ENCODE measurements around the gene PTPRA. TPM values are rescaled to one million over a fixed set of nuclear protein-coding genes. Genes with fewer than 3 reads are reported as not detected.
"Not testable (repeated sequence)": the region's sequence is repeated elsewhere in the genome, so short reads cannot be mapped to it uniquely, and the experiment has no call there.

PTPRA gene
- total RNA-seq, 6 experiments from 2014 or later, result 15.7 to 22.1 (median 18.6) TPM

DNA sequence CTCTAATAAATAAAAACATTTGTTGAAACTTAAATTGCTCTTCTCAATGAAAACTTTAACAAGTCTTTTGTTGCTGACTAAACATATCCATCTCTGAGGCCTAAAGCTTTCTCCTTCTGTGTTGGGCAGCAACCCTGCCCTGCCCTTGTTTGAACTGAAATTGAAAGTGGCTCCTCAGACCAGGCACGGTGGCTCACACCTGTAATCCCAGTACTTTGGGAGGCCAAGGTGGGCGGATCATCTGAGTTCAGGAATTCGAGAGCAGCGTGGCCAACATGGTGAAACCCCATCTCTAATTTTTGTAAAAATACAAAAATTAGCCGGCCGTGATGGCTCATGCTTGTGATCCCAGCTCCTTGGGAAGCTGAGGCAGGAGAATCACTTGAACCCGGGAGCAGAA, 140.9 kb downstream of the PTPRA start:
- Histone ChIP-seq H3K27ac (no peak overlapping the region), H3K4me3 (no peak overlapping the region), H3K4me1 (no peaks in the 10 kb centered on the region), H3K36me3 (peaks cover 0 to 6% (median 4%) of the 10 kb centered on the region in 4 donors), H3K27me3 (no peaks in the 10 kb centered on the region), H3K9me3 (no peaks in the 10 kb centered on the region)
- DNase-seq (no peak), ATAC-seq (no peak)
- TF ChIP-seq POLR2A (IDR thresholded peaks at IDR 0.05), result no peak
- TF ChIP-seq, protein P1, sequence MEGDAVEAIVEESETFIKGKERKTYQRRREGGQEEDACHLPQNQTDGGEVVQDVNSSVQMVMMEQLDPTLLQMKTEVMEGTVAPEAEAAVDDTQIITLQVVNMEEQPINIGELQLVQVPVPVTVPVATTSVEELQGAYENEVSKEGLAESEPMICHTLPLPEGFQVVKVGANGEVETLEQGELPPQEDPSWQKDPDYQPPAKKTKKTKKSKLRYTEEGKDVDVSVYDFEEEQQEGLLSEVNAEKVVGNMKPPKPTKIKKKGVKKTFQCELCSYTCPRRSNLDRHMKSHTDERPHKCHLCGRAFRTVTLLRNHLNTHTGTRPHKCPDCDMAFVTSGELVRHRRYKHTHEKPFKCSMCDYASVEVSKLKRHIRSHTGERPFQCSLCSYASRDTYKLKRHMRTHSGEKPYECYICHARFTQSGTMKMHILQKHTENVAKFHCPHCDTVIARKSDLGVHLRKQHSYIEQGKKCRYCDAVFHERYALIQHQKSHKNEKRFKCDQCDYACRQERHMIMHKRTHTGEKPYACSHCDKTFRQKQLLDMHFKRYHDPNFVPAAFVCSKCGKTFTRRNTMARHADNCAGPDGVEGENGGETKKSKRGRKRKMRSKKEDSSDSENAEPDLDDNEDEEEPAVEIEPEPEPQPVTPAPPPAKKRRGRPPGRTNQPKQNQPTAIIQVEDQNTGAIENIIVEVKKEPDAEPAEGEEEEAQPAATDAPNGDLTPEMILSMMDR (IDR thresholded peaks at IDR 0.05), result no peak
- 80% methylated on average over 2 of the region's 7 CpGs for WGBS (ENCODE audit: insufficient coverage, low coverage, low lambda C conversion rate, missing lambda C conversion rate)
- intact Hi-C loops (cut with DNase I), result no loop called here

DNA sequence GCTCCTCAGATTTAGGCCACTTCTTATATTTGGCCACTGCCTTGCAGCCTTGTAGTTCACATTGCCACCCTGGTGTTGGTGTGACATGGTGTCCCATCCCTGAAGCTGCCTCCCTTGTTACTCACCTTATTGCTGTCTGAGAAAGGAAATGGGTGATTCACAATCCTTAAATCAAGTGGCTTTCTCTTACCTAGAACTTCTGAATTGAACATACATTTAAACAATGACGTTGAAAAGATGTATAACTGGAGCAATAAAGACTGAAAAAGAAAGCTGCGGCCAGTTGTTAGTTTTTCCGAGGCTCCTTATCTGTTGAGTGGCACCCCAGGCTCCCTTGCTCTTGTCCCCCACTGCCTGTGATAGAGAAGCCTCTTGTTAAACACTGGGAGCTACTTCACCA, 141.4 kb downstream of the PTPRA start:
- Histone ChIP-seq H3K36me3 (peaks cover 0 to 6% (median 4%) of the 10 kb centered on the region in 4 donors), H3K9me3 (no peaks in the 10 kb centered on the region)

DNA sequence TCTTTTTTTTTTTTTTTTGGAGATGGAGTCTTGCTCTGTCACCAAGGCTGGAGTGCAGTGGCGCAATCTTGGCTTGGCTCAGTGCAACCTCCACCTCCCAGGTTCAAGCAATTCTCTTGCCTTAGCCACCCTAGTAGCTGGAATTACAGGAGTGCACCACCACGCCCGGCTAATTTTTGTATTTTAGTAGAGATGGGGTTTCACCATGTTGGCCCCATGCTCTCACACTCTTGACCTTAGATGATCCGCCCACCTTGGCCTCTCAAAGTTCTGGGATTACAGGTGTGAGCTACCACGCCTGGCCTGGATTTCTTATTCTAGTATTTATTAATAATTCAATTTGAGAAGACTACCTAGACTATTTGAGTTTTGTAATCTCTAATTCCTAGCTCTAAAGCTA, 142.0 kb downstream of the PTPRA start:
- H3K4me1 ChIP-seq; intact Hi-C loops (cut with DNase I); H3K9me3 ChIP-seq; ATAC-seq; H3K27ac ChIP-seq; H3K27me3 ChIP-seq; H3K4me3 ChIP-seq; DNase-seq; H3K36me3 ChIP-seq: not testable (repeated sequence)
- WGBS (ENCODE audit: insufficient coverage, low coverage, low lambda C conversion rate, missing lambda C conversion rate), result 93% methylated on average over 5 of the region's 5 CpGs

More for the DNA sequence above, 141.4 kb downstream of the PTPRA start:
- TF ChIP-seq POLR2A (IDR thresholded peaks at IDR 0.05), result no peak
- TF ChIP-seq, protein P1 (IDR thresholded peaks at IDR 0.05), result no peak
- no peaks in the 10 kb centered on the region for H3K4me1 ChIP-seq
- intact Hi-C loops (cut with DNase I), result no loop called here
- H3K4me3 ChIP-seq, result no peak overlapping the region
- no peaks in the 10 kb centered on the region for H3K27me3 ChIP-seq
- no peak overlapping the region for H3K27ac ChIP-seq
- DNase-seq (no peak), ATAC-seq (no peak)
- 87% methylated on average over 3 of the region's 3 CpGs for WGBS (ENCODE audit: insufficient coverage, low coverage, low lambda C conversion rate, missing lambda C conversion rate)

GRCh38 chr20:3021327-3021726, 148.0 kb downstream of the PTPRA start:
- Histone ChIP-seq H3K4me3 (no peak overlapping the region), H3K36me3 (peaks cover 0 to 29% (median 11%) of the 10 kb centered on the region in 4 donors), H3K27me3 (no peaks in the 10 kb centered on the region), H3K9me3 (no peaks in the 10 kb centered on the region), H3K27ac (no peak overlapping the region), H3K4me1 (no peaks in the 10 kb centered on the region)
- TF ChIP-seq, protein P1 (IDR thresholded peaks at IDR 0.05), result no peak
- no peak for TF ChIP-seq POLR2A (IDR thresholded peaks at IDR 0.05)
- DNase-seq, result no peak
- ATAC-seq, result no peak
- intact Hi-C loops (cut with DNase I), result no loop called here
- WGBS (ENCODE audit: insufficient coverage, low coverage, low lambda C conversion rate, missing lambda C conversion rate), result 89% methylated on average over 4 of the region's 4 CpGs

- no peak overlapping the region for H3K27ac ChIP-seq
- H3K27me3 ChIP-seq, result no peaks in the 10 kb centered on the region
- intact Hi-C loops (cut with DNase I), result no loop called here
- DNase-seq (no peak), ATAC-seq (peak in 1 of 4 donors; percentile 16)
- H3K9me3 ChIP-seq, result no peaks in the 10 kb centered on the region
- no peaks in the 10 kb centered on the region for H3K4me1 ChIP-seq
- peaks cover 0 to 32% (median 11%) of the 10 kb centered on the region in 4 donors for H3K36me3 ChIP-seq
- no peak for TF ChIP-seq POLR2A (IDR thresholded peaks at IDR 0.05)
- TF ChIP-seq, protein P1 (IDR thresholded peaks at IDR 0.05), result no peak
- 91% methylated on average over 4 of the region's 5 CpGs for WGBS (ENCODE audit: insufficient coverage, low coverage, low lambda C conversion rate, missing lambda C conversion rate)
- no peak overlapping the region for H3K4me3 ChIP-seq
Measured at GRCh38 chr20:3021777-3022176, 148.5 kb downstream of the PTPRA start.

GRCh38 chr20:3022559-3023490, 149.5 kb downstream of the PTPRA start:
- H3K4me3 ChIP-seq; H3K27me3 ChIP-seq; intact Hi-C loops (cut with DNase I); H3K27ac ChIP-seq; ATAC-seq; DNase-seq; H3K4me1 ChIP-seq; H3K9me3 ChIP-seq: not testable (repeated sequence)
- 82% methylated on average over 14 of the region's 20 CpGs for WGBS (ENCODE audit: insufficient coverage, low coverage, low lambda C conversion rate, missing lambda C conversion rate)
- peaks cover 0 to 35% (median 12%) of the 10 kb centered on the region in 4 donors for H3K36me3 ChIP-seq

Measured in right lobe of liver (tissue), 6 donors.